Measurements from ENCODE around the gene STAU1. TPM values are rescaled to one million over a fixed set of nuclear protein-coding genes. Genes with fewer than 3 reads are reported as not detected.
A peak's percentile ranks its signal among the peaks of the same experiment; 100 is the strongest.

Gene STAU1
- total and polyA plus RNA-seq, 2 of the 13 experiments (the other 11 are each of a cell fraction or from before 2014, with no cell fraction given), result 119 to 133 TPM

- TF ChIP-seq ETV6 (CRISPR knock-in tag; conservative IDR thresholded peaks at IDR 0.05) (peak; percentile 70; the same call in 1 of the 2 replicates), ADNP (CRISPR knock-in tag; IDR thresholded peaks at IDR 0.05) (no peak), ZFP90 (CRISPR knock-in tag; IDR thresholded peaks at IDR 0.05; ENCODE audit: borderline replicate concordance) (peak; percentile 75; the same call in 1 of the 2 replicates), BCL3 (CRISPR knock-in tag; IDR thresholded peaks at IDR 0.05) (peak; percentile 74; the same call in 1 of the 2 replicates), IRF1 (CRISPR knock-in tag; IDR thresholded peaks at IDR 0.05; ENCODE audit: low read depth) (no peak), RORA (CRISPR knock-in tag; IDR thresholded peaks at IDR 0.05) (no peak), TOE1 (CRISPR knock-in tag; IDR thresholded peaks at IDR 0.05) (no peak), CSRNP1 (CRISPR knock-in tag; IDR thresholded peaks at IDR 0.05) (peak; percentile 66; the same call in 1 of the 2 replicates), NCOA2 (CRISPR knock-in tag; IDR thresholded peaks at IDR 0.05) (peak; percentile 61), POGK (CRISPR knock-in tag; conservative IDR thresholded peaks at IDR 0.05) (peak; percentile 100), SIX4 (CRISPR knock-in tag; IDR thresholded peaks at IDR 0.05) (no peak), KDM2A (CRISPR knock-in tag; IDR thresholded peaks at IDR 0.05; ENCODE audit: borderline replicate concordance, low read depth) (peak; percentile 93), SP1 (IDR thresholded peaks at IDR 0.05) (no peak), SP1 (CRISPR knock-in tag; IDR thresholded peaks at IDR 0.05) (peak; percentile 91), TAF1 (CRISPR knock-in tag; IDR thresholded peaks at IDR 0.05) (peak; percentile 96), NR2F1 (CRISPR knock-in tag; IDR thresholded peaks at IDR 0.05) (0 out of 4 replicates have a peak, but pooled peaks of 1 of the 2 experiments have one; percentile 31), ZNF503 (CRISPR knock-in tag; IDR thresholded peaks at IDR 0.05) (no peak), ZNF33A (CRISPR knock-in tag; IDR thresholded peaks at IDR 0.05; ENCODE audit: borderline replicate concordance) (no peak)
Measured at GRCh38 chr20:49219091-49219923, 31.2 kb upstream of the STAU1 start, which contains the start of gene DDX27 (continued).
